KMS-11 (cell line): Measurements from ENCODE around the gene LRRIQ1.

Experiments
- H2AFZ ChIP-seq: fragments of 200-600 bp; sonication (generic); 2 replicates; pipeline ENCODE4 v1.6.1; 2016; ENCODE audit warnings: antibody characterized with exemption, mixed run types, low read depth
- H3K27ac ChIP-seq: fragments of 200-600 bp; sonication (generic); 2 replicates; pipeline ENCODE4 v1.6.1; 2016; ENCODE audit warnings: mild to moderate bottlenecking, mixed run types
- H3K27me3 ChIP-seq: fragments of 200-600 bp; sonication (generic); 2 replicates; pipeline ENCODE4 v1.6.1; 2017; ENCODE audit warnings: mild to moderate bottlenecking, low read depth, mixed run types, moderate library complexity; ENCODE audit not compliant: insufficient read depth
- H3K36me3 ChIP-seq: fragments of 200-600 bp; sonication (generic); 2 replicates; pipeline ENCODE4 v1.6.1; 2017; ENCODE audit warnings: mild to moderate bottlenecking, mixed run types; ENCODE audit not compliant: insufficient read depth
- H3K4me1 ChIP-seq: fragments of 200-600 bp; sonication (generic); 2 replicates; pipeline ENCODE4 v1.6.1; 2016; ENCODE audit warnings: mild to moderate bottlenecking, low read depth, mixed run types; ENCODE audit not compliant: poor library complexity, severe bottlenecking
- H3K4me2 ChIP-seq: fragments of 200-600 bp; sonication (generic); 2 replicates; pipeline ENCODE4 v1.7.0; 2016; ENCODE audit warnings: mild to moderate bottlenecking, mixed run types
- H3K4me3 ChIP-seq: fragments of 200-600 bp; sonication (generic); IDR thresholded peaks from 2 replicates; pipeline ENCODE4 v1.6.1; 2017; ENCODE audit warnings: low read depth, low read length, mixed read lengths; ENCODE audit not compliant: insufficient read depth
- H3K79me2 ChIP-seq: fragments of 200-600 bp; sonication (generic); 2 replicates; pipeline ENCODE4 v1.6.1; 2016; ENCODE audit warnings: low read depth, mixed run types; ENCODE audit not compliant: insufficient read depth
- H3K9ac ChIP-seq: fragments of 200-600 bp; sonication (generic); 2 replicates; pipeline ENCODE4 v1.6.1; 2016; ENCODE audit warnings: mild to moderate bottlenecking, mixed run types
- H4K20me1 ChIP-seq: fragments of 200-600 bp; sonication (generic); 2 replicates; pipeline ENCODE4 v1.6.1; 2016; ENCODE audit warnings: mild to moderate bottlenecking, mixed run types; ENCODE audit not compliant: insufficient read depth
- TF ChIP-seq, protein P1 (sequence below): fragments of 200-600 bp; sonication (generic); conservative IDR thresholded peaks from 2 replicates; pipeline ENCODE4 v1.6.1; 2017; ENCODE audit warnings: low read depth, mild to moderate bottlenecking, antibody characterized with exemption, low read length, moderate library complexity, mixed read lengths

Gene LRRIQ1

GRCh38 chr12:85273381-85274314 is 237.5 kb downstream of the LRRIQ1 start:
- TF ChIP-seq, protein P1, sequence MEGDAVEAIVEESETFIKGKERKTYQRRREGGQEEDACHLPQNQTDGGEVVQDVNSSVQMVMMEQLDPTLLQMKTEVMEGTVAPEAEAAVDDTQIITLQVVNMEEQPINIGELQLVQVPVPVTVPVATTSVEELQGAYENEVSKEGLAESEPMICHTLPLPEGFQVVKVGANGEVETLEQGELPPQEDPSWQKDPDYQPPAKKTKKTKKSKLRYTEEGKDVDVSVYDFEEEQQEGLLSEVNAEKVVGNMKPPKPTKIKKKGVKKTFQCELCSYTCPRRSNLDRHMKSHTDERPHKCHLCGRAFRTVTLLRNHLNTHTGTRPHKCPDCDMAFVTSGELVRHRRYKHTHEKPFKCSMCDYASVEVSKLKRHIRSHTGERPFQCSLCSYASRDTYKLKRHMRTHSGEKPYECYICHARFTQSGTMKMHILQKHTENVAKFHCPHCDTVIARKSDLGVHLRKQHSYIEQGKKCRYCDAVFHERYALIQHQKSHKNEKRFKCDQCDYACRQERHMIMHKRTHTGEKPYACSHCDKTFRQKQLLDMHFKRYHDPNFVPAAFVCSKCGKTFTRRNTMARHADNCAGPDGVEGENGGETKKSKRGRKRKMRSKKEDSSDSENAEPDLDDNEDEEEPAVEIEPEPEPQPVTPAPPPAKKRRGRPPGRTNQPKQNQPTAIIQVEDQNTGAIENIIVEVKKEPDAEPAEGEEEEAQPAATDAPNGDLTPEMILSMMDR = no peak
- H3K4me3 ChIP-seq = no peak overlapping the region
- H3K36me3 ChIP-seq = no peaks in the 10 kb centered on the region
- no peak overlapping the region for H3K27ac ChIP-seq
- no peaks in the 10 kb centered on the region for H3K27me3 ChIP-seq
- H2AFZ ChIP-seq = peak overlapping the region; percentile 69
- H4K20me1 ChIP-seq = no peaks in the 10 kb centered on the region
- peaks cover 31% of the 10 kb centered on the region for H3K4me1 ChIP-seq
- H3K9ac ChIP-seq = no peak overlapping the region; the same call in 1 of the 2 replicates
- H3K79me2 ChIP-seq = no peaks in the 10 kb centered on the region
- H3K4me2 ChIP-seq = peak overlapping the region; percentile 40; the same call in 1 of the 2 replicates

- no peak overlapping the region for H3K9ac ChIP-seq
- H3K27me3 ChIP-seq = no peaks in the 10 kb centered on the region
- H3K4me1 ChIP-seq = peaks cover 31% of the 10 kb centered on the region
- no peaks in the 10 kb centered on the region for H3K79me2 ChIP-seq
- no peak overlapping the region for H3K27ac ChIP-seq
- no peak overlapping the region; the same call in 1 of the 2 replicates for H2AFZ ChIP-seq
- H3K4me3 ChIP-seq = no peak overlapping the region
- 0 out of 2 replicates have a peak overlapping the region, but pooled peaks have one; percentile 40 for H3K4me2 ChIP-seq
- H3K36me3 ChIP-seq = no peaks in the 10 kb centered on the region
- TF ChIP-seq, protein P1 = no peak
- no peaks in the 10 kb centered on the region for H4K20me1 ChIP-seq
These were observed 238.1 kb downstream of the LRRIQ1 start for GRCh38 chr12:85274315-85274651.

DNA sequence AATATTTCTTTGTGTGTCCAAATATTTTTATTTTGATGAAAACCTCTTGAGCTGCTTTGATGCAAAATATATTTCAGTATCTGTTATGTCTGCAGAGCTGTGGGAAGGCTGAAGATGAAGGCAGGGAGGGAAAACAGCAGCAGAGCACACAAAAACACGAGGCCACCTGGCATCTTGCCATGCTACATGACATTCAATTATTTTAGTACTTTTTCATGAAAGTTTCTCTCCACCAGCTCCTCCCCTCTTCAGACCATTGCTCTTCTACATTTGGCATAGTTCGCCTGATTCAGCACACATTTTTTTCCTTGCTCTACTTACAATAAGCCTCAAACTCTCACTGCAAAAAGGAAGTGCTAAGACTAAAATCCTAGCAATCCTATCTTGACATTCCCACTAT is 239.2 kb downstream of the LRRIQ1 start:
- Histone ChIP-seq H3K27ac (no peak overlapping the region), H3K4me3 (no peak overlapping the region), H3K9ac (no peak overlapping the region), H3K4me1 (peaks cover 31% of the 10 kb centered on the region), H3K36me3 (no peaks in the 10 kb centered on the region), H3K4me2 (no peak overlapping the region; the same call in 1 of the 2 replicates), H4K20me1 (no peaks in the 10 kb centered on the region), H2AFZ (no peak overlapping the region; the same call in 1 of the 2 replicates), H3K27me3 (no peaks in the 10 kb centered on the region), H3K79me2 (no peaks in the 10 kb centered on the region)
- TF ChIP-seq, protein P1 = no peak

DNA sequence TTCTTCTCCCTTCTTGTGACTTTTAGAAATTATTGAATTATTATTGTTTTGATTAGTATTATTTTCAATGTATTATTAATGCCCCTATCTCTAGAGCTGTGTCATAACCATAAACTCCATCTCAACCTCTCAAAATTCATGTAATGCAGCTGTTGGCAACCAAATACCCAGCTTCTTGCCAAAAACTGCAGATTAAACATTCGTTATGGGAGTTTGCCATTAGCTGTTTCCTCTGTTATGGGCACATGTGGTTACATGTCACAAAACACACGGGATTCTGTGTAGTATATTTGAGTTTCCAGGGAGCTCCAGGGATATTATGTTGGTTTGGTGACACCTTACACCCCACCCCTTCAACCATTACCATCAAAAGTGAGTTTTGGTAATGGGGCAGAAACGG is 241.0 kb downstream of the LRRIQ1 start:
- Histone ChIP-seq H3K4me2 (no peak overlapping the region), H2AFZ (no peak overlapping the region), H3K4me1 (peaks cover 30% of the 10 kb centered on the region), H3K27me3 (no peaks in the 10 kb centered on the region), H3K36me3 (no peaks in the 10 kb centered on the region), H3K27ac (no peak overlapping the region), H3K9ac (no peak overlapping the region), H3K4me3 (no peak overlapping the region), H4K20me1 (no peaks in the 10 kb centered on the region), H3K79me2 (no peaks in the 10 kb centered on the region)
- TF ChIP-seq, protein P1 = no peak
